GM06990 (cell line): ENCODE data around the gene TNFRSF9.
"Not testable (repeated sequence)": the region's sequence is repeated elsewhere in the genome, so short reads cannot be mapped to it uniquely, and the experiment has no call there.

Source experiments
- DNase-seq: peaks from one replicate; pipeline ENCODE4 v3.0.0-alpha.2; 2011; ENCODE audit not compliant: insufficient read length; ENCODE audit errors: extremely low read depth
- H3K27me3 ChIP-seq: replicated peaks from 2 replicates; pipeline ENCODE4 v1.6.0; 2011; ENCODE audit warnings: low read length; ENCODE audit not compliant: control insufficient read depth, insufficient read depth
- H3K36me3 ChIP-seq: 2 replicates; pipeline ENCODE4 v1.5.1; 2011; ENCODE audit warnings: low read length; ENCODE audit not compliant: control insufficient read depth, insufficient read depth
- H3K4me3 ChIP-seq: replicated peaks from 2 replicates; pipeline ENCODE4 v1.5.1; 2011; ENCODE audit warnings: low read depth, mild to moderate bottlenecking, control low read depth, low read length
- CTCF ChIP-seq: IDR thresholded peaks from 2 replicates; pipeline ENCODE4 v1.5.1; 2011; ENCODE audit warnings: low read length, control low read depth, mild to moderate bottlenecking, inconsistent platforms; ENCODE audit not compliant: insufficient read depth, poor library complexity, severe bottlenecking

TNFRSF9 gene

GRCh38 chr1:7921796-7922195 lies 18.8 kb downstream of the TNFRSF9 start:
- Histone ChIP-seq H3K27me3 (no peaks in the 10 kb centered on the region), H3K4me3 (no peak overlapping the region), H3K36me3 (no peaks in the 10 kb centered on the region)
- no peak for TF ChIP-seq CTCF
- no peak for DNase-seq

GRCh38 chr1:7919880-7920279 lies 20.8 kb downstream of the TNFRSF9 start:
- Histone ChIP-seq H3K36me3 (no peaks in the 10 kb centered on the region), H3K27me3 (no peaks in the 10 kb centered on the region), H3K4me3 (no peak overlapping the region)
- TF ChIP-seq CTCF, result no peak
- no peak for DNase-seq

GRCh38 chr1:7917971-7918370 lies 22.7 kb downstream of the TNFRSF9 start:
- H3K27me3 ChIP-seq, H3K4me3 ChIP-seq, H3K36me3 ChIP-seq, DNase-seq: not testable (repeated sequence)

GRCh38 chr1:7916501-7916830 lies 24.2 kb downstream of the TNFRSF9 start:
- H3K36me3 ChIP-seq, result no peaks in the 10 kb centered on the region
- H3K4me3 ChIP-seq, result no peak overlapping the region
- no peak for DNase-seq
- no peaks in the 10 kb centered on the region for H3K27me3 ChIP-seq
- no peak for TF ChIP-seq CTCF

GRCh38 chr1:7915826-7916500 lies 24.7 kb downstream of the TNFRSF9 start:
- H3K36me3 ChIP-seq, result no peaks in the 10 kb centered on the region
- H3K4me3 ChIP-seq, result no peak overlapping the region
- TF ChIP-seq CTCF, result no peak
- no peak for DNase-seq
- H3K27me3 ChIP-seq, result no peaks in the 10 kb centered on the region

- TF ChIP-seq CTCF, result no peak
- Histone ChIP-seq H3K4me3 (no peak overlapping the region), H3K27me3 (no peaks in the 10 kb centered on the region), H3K36me3 (no peaks in the 10 kb centered on the region)
- DNase-seq, result no peak
These were observed 27.7 kb downstream of the TNFRSF9 start for GRCh38 chr1:7912743-7913557.
